Naive thymus-derived CD8-positive, alpha-beta T cell (primary cell): ENCODE data around the gene SHROOM3. TPM values are rescaled to one million over a fixed set of nuclear protein-coding genes. Genes with fewer than 3 reads are reported as not detected.

Source experiments
- ATAC-seq, 2 donors: fragments of 150-1000 bp; cut with Tn5 transposase in 1 of 2; sonication (Bioruptor Pico), chemical (Tn5 transposase) in 1 of 2; 1 replicate in 1 of 2; 2 replicates in 1 of 2; pipeline ENCODE4 v1.10.0; 2021; ENCODE audit warnings: mild to moderate bottlenecking in 2 of 2, moderate library complexity in 2 of 2
- POLR2A ChIA-PET: fragments of 350-600 bp; sonication (Branson Sonifier 250); formaldehyde crosslinking; loops from one replicate; lab custom pipeline; 2021; ENCODE audit warnings: antibody characterized with exemption; lab: Charles Lee
- DNase-seq, 10 donors: peaks; one replicate each; pipeline versions ENCODE4 v3.0.0 to v3.0.0-alpha.2; 2020 to 2022
- H3K27ac Mint-ChIP-seq, 10 donors: one replicate each; pipeline ENCODE4 v1.8.0; 2020 to 2022; ENCODE audit warnings: mild to moderate bottlenecking in 10 of 10, mixed read lengths in 10 of 10, moderate library complexity in 4 of 10, inconsistent platforms in 1 of 10
- H3K27me3 Mint-ChIP-seq, 5 donors: one replicate each; pipeline ENCODE4 v1.8.0; 2021 to 2022; ENCODE audit warnings: mixed read lengths in 5 of 5
- H3K36me3 Mint-ChIP-seq, 3 donors: one replicate each; pipeline ENCODE4 v1.8.0; 2020 to 2022; ENCODE audit warnings: mixed read lengths in 3 of 3, mild to moderate bottlenecking in 2 of 3, inconsistent platforms in 1 of 3
- H3K4me1 Mint-ChIP-seq, 4 donors: one replicate each; pipeline ENCODE4 v1.8.0; 2021 to 2022; ENCODE audit warnings: mixed read lengths in 4 of 4
- H3K4me3 Mint-ChIP-seq, 10 donors: one replicate each; pipeline ENCODE4 v1.8.0; 2020 to 2022; ENCODE audit warnings: mild to moderate bottlenecking in 10 of 10, mixed read lengths in 10 of 10, moderate library complexity in 6 of 10, inconsistent platforms in 1 of 10
- H3K9me3 Mint-ChIP-seq, 9 donors: one replicate each; pipeline ENCODE4 v1.8.0; 2020 to 2022; ENCODE audit warnings: mixed read lengths in 9 of 9, mild to moderate bottlenecking in 3 of 9, inconsistent platforms in 1 of 9, moderate library complexity in 1 of 9
- polyA plus RNA-seq, 3 donors: library from polyadenylated mRNA; unstranded; fragments of 300-500 nt; fragmentation: Illumina TruSeq; gene quantifications; one replicate each; pipeline ENCODE4 v1.2.3, GENCODE V29; 2021
- total RNA-seq, 8 experiments: library from RNA in 2 of 8; stranded (reverse) in 2 of 8; gene quantifications; one replicate each; pipeline ENCODE4 v1.2.3 and lab custom pipeline; 2021 to 2026

Gene SHROOM3
- total and polyA plus RNA-seq, 5 experiments from 2014 or later, result not detected

DNA sequence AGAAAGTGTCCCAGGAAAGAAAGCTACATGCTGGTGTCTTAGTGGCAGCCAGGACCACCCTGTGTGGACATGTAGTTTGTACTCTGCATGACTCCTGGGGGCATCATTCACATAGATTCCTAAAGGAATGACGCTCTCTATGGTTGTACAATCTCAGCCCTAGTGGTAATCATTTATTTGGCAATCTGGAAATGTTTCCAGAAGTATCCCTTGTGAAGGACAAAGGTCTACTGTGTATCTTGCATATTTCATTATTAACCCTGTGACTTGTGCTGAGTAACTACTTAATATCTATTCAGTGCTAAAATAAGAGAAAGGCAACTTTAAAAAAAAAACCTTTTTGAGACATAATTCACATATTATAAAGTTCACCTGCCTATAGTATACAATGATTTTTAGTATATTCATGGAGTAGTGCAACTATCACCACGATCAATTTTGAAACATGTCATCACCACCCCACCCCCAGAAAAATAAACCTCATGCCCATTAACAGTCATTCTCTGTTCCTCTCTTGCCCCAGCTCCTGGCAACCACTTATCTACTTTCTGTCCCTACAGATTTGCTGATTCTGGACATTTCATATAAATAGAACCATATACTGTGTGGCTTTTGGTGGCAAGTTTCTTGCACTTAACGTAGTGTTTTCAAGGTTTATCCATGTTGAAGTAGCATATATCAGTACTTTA, 51.7 kb downstream of the SHROOM3 start:
- H3K4me3 Mint-ChIP-seq, result no peak overlapping the region
- H3K9me3 Mint-ChIP-seq, result peaks cover 0 to 16% (median 2%) of the 10 kb centered on the region in 9 donors
- H3K4me1 Mint-ChIP-seq, result peaks cover 0 to 3% (median 0%) of the 10 kb centered on the region in 4 donors
- DNase-seq (no peak), ATAC-seq (no peak)
- peaks cover 0 to 9% (median 2%) of the 10 kb centered on the region in 5 donors for H3K27me3 Mint-ChIP-seq
- no peaks in the 10 kb centered on the region for H3K36me3 Mint-ChIP-seq
- POLR2A ChIA-PET, result no interaction called here
- no peak overlapping the region for H3K27ac Mint-ChIP-seq

DNA sequence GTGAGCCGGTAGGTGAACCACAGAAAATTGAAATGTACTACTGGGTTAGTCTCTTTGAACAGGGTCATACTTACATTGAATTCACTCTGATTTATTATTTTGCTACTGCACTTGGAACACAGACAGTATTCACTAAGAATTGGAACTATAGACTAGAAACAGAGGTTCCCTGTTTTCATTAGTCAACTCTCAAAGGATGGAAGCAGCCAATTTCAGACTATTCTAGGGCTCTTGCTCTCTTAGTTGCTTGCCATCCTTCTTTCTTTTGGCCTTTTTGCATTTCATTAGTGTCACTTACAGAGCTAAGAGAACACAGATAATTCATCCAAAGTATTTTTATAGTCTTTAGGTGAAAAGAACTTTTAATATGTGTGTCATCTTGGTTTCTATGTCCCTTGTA, 52.6 kb downstream of the SHROOM3 start:
- no peak for DNase-seq
- peaks cover 1 to 9% (median 2%) of the 10 kb centered on the region in 5 donors for H3K27me3 Mint-ChIP-seq
- no peak overlapping the region for H3K4me3 Mint-ChIP-seq
- POLR2A ChIA-PET, result no interaction called here
- H3K9me3 Mint-ChIP-seq, result peaks cover 0 to 8% (median 0%) of the 10 kb centered on the region in 9 donors
- peaks cover 0 to 3% (median 0%) of the 10 kb centered on the region in 4 donors for H3K4me1 Mint-ChIP-seq
- no peak overlapping the region for H3K27ac Mint-ChIP-seq
- ATAC-seq, result no peak
- H3K36me3 Mint-ChIP-seq, result no peaks in the 10 kb centered on the region

DNA sequence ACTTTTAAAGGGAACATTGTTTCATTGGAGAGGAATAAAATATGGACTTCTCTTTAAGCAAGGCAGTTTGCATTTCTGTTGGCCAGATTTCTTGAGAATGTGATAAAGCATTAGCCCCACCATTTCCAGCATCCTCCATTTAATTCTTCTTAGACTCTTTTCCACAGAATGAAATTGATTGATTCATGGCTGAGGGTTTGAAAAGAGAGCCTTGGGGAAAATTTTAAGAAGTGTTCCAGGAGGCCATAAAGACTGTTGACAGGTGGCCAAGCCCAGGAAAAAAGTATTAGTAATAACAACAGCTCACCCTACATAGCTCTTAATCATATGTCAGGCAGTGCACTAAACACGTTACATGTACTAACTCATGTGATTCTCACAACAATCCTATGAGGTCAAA, 53.4 kb downstream of the SHROOM3 start:
- H3K27me3 Mint-ChIP-seq, result peaks cover 1 to 9% (median 2%) of the 10 kb centered on the region in 5 donors
- POLR2A ChIA-PET, result interaction anchor here (0.6 kb wide), 1 partner anchor 19 kb away, joined by 3 read pairs; no protein-coding TSS in a partner anchor
- no peaks in the 10 kb centered on the region for H3K36me3 Mint-ChIP-seq
- H3K27ac Mint-ChIP-seq, result no peak overlapping the region
- H3K4me1 Mint-ChIP-seq, result peaks cover 0 to 3% (median 0%) of the 10 kb centered on the region in 4 donors
- H3K4me3 Mint-ChIP-seq, result no peak overlapping the region
- peaks cover 0 to 3% (median 0%) of the 10 kb centered on the region in 9 donors for H3K9me3 Mint-ChIP-seq
- no peak for DNase-seq
- ATAC-seq, result no peak

DNA sequence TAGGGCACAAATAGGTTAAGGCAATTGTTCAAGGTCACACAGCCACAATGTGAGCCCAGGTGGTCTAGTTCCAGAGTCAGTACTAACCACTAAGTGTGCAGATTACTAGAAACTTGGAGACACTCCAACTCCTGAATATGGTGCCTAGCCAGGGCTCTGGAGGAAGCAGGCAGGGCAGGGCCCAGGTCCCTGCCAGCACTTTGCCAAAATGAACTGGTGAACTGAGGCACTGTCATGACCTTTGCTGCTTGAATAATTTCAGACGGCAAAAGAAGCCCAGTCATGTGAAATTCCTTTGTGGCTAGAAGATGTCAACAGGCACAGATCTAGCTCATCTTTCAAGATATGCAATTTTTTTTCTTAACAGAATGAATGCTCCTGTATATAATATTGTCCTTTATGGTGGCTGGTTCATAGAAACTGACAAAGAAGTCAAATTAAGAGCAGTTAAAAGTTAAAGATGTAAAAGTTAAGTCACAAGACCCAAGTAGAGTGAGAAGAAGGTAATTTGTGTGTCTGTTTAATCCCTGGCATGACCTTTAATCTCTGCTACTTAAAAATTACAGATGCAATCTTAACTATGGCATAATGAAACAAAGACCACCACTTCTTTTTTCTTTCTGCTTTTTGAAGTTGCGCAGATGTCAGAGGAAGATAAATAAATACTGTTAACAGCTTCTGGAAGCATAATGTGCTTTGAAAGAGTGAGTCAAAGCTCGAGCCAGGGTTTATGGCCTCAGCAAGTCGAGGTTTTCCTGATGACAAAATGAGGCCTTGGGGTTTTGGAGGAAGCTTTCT, 54.1 kb downstream of the SHROOM3 start:
- no peaks in the 10 kb centered on the region for H3K9me3 Mint-ChIP-seq
- H3K27me3 Mint-ChIP-seq, result peaks cover 1 to 15% (median 4%) of the 10 kb centered on the region in 5 donors
- H3K4me3 Mint-ChIP-seq, result no peak overlapping the region
- no peak for ATAC-seq
- peaks cover 0 to 3% (median 0%) of the 10 kb centered on the region in 4 donors for H3K4me1 Mint-ChIP-seq
- no peak for DNase-seq
- no peaks in the 10 kb centered on the region for H3K36me3 Mint-ChIP-seq
- H3K27ac Mint-ChIP-seq, result no peak overlapping the region
- POLR2A ChIA-PET, result interaction anchor here (0.6 kb wide), 1 partner anchor 20 kb away, joined by 3 read pairs; no protein-coding TSS in a partner anchor

DNA sequence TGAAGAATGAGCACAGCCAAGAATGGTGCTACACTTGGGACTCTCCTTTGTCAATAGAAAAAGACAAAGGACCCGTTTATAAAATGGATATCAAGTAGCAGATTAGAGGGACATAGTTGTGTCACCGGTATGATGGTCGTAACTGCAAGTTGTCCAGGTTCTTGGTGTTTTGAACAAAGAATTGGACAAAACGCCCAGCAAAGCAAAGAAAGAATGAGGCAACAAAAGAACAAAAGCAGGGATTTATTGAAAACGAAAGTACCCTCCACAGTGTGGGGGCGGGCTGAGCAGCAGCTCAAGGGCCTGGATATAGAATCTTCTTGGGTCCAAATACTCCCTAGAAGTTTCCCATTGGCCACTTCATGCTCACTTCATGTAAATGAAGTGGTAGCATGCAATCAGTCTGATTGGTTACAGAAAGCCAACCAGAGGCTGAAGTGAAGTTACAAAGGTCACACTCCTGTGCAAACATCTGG, 54.7 kb downstream of the SHROOM3 start:
- no peak for ATAC-seq

DNA sequence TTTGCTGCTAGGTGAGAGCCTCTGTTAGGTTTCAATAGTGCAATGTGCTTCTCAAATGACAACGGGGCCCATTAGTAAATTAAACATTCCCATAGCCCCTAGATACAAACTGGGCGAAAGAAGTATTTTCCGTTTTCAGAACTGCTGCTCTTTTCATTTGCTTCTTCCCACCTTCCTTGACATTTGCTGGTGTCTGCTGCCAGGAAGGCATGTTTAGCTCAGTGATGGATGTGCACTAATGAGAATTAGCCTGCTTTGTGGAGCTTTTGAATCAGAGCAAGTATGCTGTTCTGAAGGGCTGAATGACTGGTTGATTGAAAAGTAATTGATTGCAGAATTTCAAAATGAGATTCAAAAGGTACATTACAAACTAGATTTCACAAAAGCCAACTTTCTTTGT, 57.0 kb downstream of the SHROOM3 start:
- Mint-ChIP-seq H3K27ac (no peak overlapping the region), H3K4me1 (peaks cover 0 to 3% (median 0%) of the 10 kb centered on the region in 4 donors), H3K27me3 (peaks cover 3 to 19% (median 9%) of the 10 kb centered on the region in 5 donors), H3K9me3 (no peaks in the 10 kb centered on the region), H3K36me3 (no peaks in the 10 kb centered on the region), H3K4me3 (no peak overlapping the region)
- ATAC-seq (no peak), DNase-seq (no peak)
- POLR2A ChIA-PET, result no interaction called here

More for the DNA sequence above, 54.7 kb downstream of the SHROOM3 start:
- H3K4me1 Mint-ChIP-seq, result peaks cover 0 to 3% (median 0%) of the 10 kb centered on the region in 4 donors
- POLR2A ChIA-PET, result no interaction called here
- no peaks in the 10 kb centered on the region for H3K36me3 Mint-ChIP-seq
- H3K4me3 Mint-ChIP-seq, result no peak overlapping the region
- DNase-seq, result no peak
- H3K9me3 Mint-ChIP-seq, result no peaks in the 10 kb centered on the region
- no peak overlapping the region for H3K27ac Mint-ChIP-seq
- H3K27me3 Mint-ChIP-seq, result peaks cover 1 to 19% (median 4%) of the 10 kb centered on the region in 5 donors

DNA sequence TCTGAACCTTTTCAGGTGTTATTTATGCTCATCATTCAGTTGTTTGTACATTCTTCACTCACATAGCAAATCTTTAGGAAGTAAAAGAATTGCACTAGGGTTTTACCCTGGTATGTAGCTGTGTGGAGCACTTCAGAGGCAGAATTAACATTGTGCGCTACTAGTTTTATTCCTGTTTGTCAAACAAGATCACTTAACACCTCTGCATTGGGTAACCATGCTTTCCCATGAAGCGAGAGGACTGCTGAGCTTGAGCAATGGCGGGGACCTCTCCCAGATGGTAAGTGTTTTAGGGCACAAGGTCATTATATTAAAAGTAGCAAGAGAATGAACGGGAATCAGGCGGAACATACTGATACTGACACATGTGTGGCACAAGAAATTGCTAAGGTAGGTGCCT, 59.2 kb downstream of the SHROOM3 start:
- Mint-ChIP-seq H3K36me3 (no peaks in the 10 kb centered on the region), H3K9me3 (no peaks in the 10 kb centered on the region), H3K4me3 (no peak overlapping the region), H3K27ac (no peak overlapping the region), H3K27me3 (peaks cover 3 to 18% (median 9%) of the 10 kb centered on the region in 5 donors), H3K4me1 (peaks cover 0 to 5% (median 1%) of the 10 kb centered on the region in 4 donors)
- ATAC-seq, result no peak
- no peak for DNase-seq
- POLR2A ChIA-PET, result no interaction called here

DNA sequence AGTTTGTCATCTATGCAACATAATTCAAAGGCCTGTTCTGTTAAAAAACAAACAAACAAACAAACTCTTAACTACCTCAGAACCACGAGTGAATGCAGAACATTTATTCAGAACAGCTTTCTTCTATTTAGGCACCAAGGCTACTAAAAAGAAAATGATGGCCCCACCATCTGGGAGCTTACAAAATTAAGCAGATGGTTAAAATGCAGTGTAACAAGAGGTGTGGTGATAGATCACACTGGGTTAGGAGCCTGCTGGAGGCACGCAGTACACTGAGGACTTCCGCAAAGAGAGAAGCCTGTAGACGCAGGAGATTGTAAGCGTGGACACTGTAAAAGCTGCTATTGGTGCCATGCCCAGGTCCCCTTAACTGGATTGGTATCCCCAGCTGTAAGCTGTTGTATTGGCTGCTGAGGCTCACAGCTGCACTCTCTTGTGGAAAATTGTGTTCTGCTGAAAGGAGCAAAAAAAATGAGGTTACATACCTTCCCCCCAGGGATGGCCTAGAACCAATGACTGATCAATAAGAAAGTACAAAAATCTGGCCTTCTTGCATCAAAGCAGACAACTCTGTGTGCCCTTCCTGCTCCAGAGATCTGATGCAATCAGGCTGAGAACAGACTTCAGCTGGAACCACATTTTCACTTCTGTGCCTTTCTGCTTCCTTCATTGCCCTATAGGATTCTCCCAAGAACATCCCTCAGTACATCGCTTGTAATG, 60.0 kb downstream of the SHROOM3 start:
- H3K27me3 Mint-ChIP-seq, result peaks cover 3 to 10% (median 9%) of the 10 kb centered on the region in 5 donors
- no peak overlapping the region for H3K4me3 Mint-ChIP-seq
- DNase-seq (no peak), ATAC-seq (no peak)
- POLR2A ChIA-PET, result no interaction called here
- no peaks in the 10 kb centered on the region for H3K9me3 Mint-ChIP-seq
- no peaks in the 10 kb centered on the region for H3K36me3 Mint-ChIP-seq
- H3K27ac Mint-ChIP-seq, result no peak overlapping the region
- H3K4me1 Mint-ChIP-seq, result peaks cover 0 to 9% (median 0%) of the 10 kb centered on the region in 4 donors

DNA sequence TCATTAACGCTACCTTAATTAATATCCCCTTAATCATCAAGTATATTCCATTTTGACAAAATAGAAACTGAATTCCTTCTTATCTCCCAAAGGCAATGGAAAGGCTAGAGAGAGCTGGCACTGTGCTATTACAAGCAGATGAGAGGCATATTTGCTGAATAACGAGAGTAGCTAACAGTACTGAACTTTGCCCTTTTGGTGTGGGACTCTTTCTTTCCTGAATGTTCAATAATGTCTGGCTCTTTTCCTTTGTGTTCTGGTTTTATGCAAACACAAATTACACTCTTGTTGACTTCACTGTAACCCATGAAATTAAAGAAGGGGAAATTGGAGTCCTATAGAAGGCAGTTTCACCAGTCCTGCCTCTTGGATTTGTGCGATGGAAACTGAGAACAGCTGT, 63.5 kb downstream of the SHROOM3 start:
- DNase-seq (no peak), ATAC-seq (no peak)
- Mint-ChIP-seq H3K27me3 (peaks cover 1 to 19% (median 9%) of the 10 kb centered on the region in 5 donors), H3K4me3 (no peak overlapping the region), H3K4me1 (peaks cover 0 to 9% (median 0%) of the 10 kb centered on the region in 4 donors), H3K9me3 (no peaks in the 10 kb centered on the region), H3K36me3 (no peaks in the 10 kb centered on the region), H3K27ac (no peak overlapping the region)
- POLR2A ChIA-PET, result no interaction called here

DNA sequence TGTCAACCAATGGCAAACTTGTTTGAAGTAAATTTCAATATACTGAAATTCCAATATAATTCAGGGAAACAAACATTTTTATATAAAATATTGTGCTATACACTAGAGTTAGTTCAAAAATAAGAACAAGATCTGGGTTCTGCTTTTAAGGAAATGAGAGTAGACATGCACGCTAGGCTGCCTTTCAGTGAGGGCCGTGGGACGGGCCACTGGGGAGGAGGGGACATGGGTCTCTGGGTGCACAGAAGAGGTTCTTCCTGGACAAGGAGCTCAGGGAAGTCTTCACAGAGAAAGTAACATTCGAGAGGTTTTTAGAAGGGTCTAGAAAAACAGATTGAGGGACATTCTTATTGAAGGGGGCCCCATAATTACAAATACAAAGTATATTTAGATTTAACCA, 64.4 kb downstream of the SHROOM3 start:
- Mint-ChIP-seq H3K9me3 (no peaks in the 10 kb centered on the region), H3K4me3 (no peak overlapping the region), H3K36me3 (no peaks in the 10 kb centered on the region), H3K4me1 (peaks cover 0 to 9% (median 0%) of the 10 kb centered on the region in 4 donors), H3K27me3 (peaks cover under 1 to 15% (median 9%) of the 10 kb centered on the region in 5 donors), H3K27ac (no peak overlapping the region)
- DNase-seq, result no peak
- no peak for ATAC-seq
- POLR2A ChIA-PET, result no interaction called here

DNA sequence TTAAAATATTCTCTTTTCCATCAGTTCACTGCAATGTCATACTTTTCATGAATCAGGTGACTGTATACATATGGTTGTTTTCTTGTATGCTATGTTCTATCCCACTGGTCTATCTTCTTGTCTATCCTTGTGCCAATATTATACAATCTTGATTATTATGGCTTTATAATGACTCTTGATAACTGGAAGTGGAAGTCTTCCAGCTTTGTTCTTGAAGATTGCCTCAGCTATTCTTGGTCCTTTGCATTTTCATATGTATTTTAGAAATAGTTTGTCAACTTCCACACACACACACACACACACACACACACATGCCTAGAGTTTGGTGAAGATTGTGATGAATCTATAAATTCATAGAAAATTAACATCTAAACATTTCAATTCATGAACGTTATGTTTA, 67.9 kb downstream of the SHROOM3 start:
- POLR2A ChIA-PET, result interaction anchor here (0.7 kb wide), 1 partner anchor 324 kb away, joined by 3 read pairs; no protein-coding TSS in a partner anchor
- H3K4me1 Mint-ChIP-seq, result peaks cover 0 to 9% (median 0%) of the 10 kb centered on the region in 4 donors
- H3K36me3 Mint-ChIP-seq, result no peaks in the 10 kb centered on the region
- H3K27ac Mint-ChIP-seq, result no peak overlapping the region
- peaks cover 3 to 21% (median 6%) of the 10 kb centered on the region in 5 donors for H3K27me3 Mint-ChIP-seq
- no peak for DNase-seq
- no peak overlapping the region for H3K4me3 Mint-ChIP-seq
- no peaks in the 10 kb centered on the region for H3K9me3 Mint-ChIP-seq
- no peak for ATAC-seq
